A375 (cell line): ENCODE measurements around the gene SORBS1. TPM values are rescaled to one million over a fixed set of nuclear protein-coding genes. Genes with fewer than 3 reads are reported as not detected.

ENCODE experiments used
- total RNA-seq: library from RNA; depleted of rRNA; stranded (reverse); fragments of >200 nt; shearing (Covaris generic); gene quantifications from 2 replicates; pipeline ENCODE4 v1.2.3, GENCODE V29; 2014; rRNA removed

Gene SORBS1
- total RNA-seq = 3.1 and 4.6 TPM in 2 replicates

DNA sequence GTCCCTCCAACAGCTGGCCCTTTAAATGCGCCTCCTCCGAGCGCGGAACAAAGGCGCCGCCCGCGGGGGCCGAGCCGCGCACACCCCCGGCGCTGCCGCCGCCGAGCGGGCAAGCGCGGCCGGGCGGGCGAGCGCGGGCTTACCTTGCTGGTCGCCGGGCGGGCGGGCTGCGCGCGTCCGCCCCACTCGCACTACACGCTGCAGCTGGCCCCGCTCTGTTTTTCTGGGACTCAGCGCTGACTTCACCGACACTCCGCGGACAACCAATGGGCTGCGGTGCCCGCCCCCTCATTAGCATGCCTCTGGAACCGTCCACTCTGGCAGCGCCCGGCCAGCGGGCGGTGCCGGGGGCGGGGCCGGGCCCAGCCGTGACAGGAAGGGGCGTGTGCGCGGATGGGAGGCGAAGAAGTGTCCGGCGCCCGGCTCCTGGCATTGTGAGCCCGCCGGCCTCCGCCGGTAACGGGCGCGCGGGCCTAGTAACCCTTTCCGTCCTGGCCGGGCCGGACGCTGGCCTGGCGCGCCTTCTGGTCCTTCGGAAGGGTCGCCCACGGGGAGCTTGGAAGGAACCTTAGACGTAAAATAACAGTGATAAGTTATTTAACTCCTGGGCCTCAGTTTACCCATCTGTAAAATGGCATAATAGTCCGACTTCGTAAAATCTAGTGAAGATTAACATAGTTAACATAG lies at the start of gene SORBS1:
SORBS1 (minus strand) TSS at position 195 of the 687 bp plus-strand sequence. CDS start 120,236 bp downstream, outside the sequence.

DNA sequence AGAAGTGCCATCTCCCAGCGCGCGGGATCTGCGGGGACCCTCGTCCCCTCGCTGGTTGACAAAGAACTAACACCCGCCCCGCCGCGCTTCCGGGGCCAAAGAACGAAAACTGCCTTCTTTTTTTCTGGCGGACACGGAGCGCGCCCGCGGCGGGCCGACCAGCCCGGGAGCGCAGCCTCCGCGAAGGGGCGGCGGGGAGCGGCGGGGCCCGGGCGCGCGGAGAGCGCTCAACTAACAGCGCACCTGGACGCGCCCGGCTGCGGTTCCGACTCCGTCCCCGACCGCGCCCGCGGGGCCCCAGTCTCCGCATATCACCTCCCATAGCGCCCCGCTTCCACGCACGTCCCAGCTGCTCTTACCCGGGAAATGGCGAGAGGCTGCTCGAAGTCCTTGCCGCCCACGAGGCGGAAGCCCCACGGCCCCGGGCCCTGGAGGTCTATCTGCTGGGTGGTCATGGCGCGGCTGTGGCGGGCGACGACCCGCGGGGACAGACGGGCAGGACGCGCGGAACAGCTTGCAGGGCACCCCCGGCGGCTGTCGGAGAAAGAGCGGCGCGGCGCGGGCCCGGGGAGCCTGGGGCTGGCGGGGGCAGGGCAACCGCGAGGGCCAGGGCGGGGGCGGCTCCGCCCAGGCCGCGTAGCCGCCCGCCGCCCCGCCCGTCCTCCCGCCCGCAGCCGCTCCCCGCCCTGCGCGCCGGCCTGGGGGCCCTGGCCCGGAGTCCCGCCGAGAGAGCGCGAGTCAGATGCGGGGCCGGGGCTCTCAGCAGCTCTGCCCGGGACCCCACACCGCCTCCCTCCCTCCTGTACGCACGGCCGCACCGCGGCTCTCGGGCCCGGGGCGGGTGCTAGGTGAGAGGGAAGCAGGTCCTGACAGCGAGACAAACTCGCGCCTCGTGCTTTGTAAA lies 270.5 kb downstream of the SORBS1 start, which contains the start of gene PDLIM1:
PDLIM1 (minus strand) TSS at position 543 of the 904 bp plus-strand sequence; CDS start at position 455, 88 bp downstream.

Other genes with a start within 250 kb of the SORBS1 start
- 81.7 and 83.9 TPM in 2 replicates for gene ALDH18A1, start 95.3 kb upstream of the SORBS1 start, total RNA-seq
- 18.7 and 20.0 TPM in 2 replicates for gene TCTN3, start 132.6 kb upstream of the SORBS1 start, total RNA-seq
- gene ENTPD1, start 194.8 kb upstream of the SORBS1 start, total RNA-seq = 0.08 TPM in 1 of 2 replicates, not detected in the other